Non-pigmented ciliary epithelial cell (primary cell): Measurements from ENCODE around the gene NUMB.

Experiments used
- DNase-seq: peaks from one replicate; pipeline ENCODE4 v3.0.0-alpha.2; 2010; ENCODE audit warnings: low read depth

NUMB gene

GRCh38 chr14:73289729-73290128, 168.6 kb downstream of the NUMB start:
- DNase-seq, result no peak

DNA sequence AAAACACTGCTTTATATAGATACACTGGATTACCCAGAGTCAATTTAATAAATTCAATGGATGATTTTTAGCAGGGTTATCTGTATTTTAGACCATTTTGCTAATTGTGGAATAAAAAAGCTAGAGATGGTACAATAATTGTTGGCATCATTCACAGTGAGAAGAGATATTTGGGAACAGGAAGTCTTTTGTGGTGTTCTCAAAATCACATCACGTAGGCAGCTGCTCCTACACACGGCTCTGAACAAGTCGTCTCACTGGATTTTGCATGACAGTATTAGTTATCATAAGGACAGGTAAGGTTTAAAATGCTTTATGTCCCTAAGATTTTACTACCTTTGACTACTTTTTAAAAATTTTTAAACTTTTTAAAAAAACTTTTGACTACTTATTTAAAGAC, 169.0 kb downstream of the NUMB start:
- no peak for DNase-seq

GRCh38 chr14:73287071-73287470, 171.3 kb downstream of the NUMB start:
- DNase-seq, result no peak

DNA sequence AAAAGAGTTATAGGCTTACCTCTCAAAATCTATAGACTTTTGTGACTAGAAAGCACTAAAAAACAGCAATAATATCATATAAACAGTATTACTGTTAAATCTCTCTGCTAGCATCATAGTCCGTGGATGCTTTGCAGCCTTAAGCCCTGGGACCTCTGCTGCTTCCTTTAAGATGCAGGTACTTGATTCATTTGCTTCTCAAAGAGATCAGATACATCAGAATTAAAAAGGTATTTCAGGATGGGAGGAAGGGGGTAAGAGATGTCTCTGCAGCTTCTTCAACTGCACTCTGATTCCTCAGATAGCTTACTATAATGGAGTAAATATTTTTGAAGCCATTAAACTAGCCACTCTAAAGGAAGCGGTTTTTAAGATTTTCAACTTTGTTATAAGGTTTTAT, 171.7 kb downstream of the NUMB start:
- DNase-seq, result no peak

GRCh38 chr14:73285979-73286378, 172.4 kb downstream of the NUMB start:
- no peak for DNase-seq

- no peak for DNase-seq
Measured at GRCh38 chr14:73283608-73284379, 174.6 kb downstream of the NUMB start.

GRCh38 chr14:73280903-73281302, 177.4 kb downstream of the NUMB start:
- DNase-seq, result no peak

GRCh38 chr14:73277376-73277775, 181.0 kb downstream of the NUMB start:
- no peak for DNase-seq

GRCh38 chr14:73276836-73277235, 181.5 kb downstream of the NUMB start:
- DNase-seq, result no peak

GRCh38 chr14:73273799-73274198, 184.5 kb downstream of the NUMB start:
- no peak for DNase-seq

GRCh38 chr14:73272393-73272792, 186.0 kb downstream of the NUMB start:
- no peak for DNase-seq

DNA sequence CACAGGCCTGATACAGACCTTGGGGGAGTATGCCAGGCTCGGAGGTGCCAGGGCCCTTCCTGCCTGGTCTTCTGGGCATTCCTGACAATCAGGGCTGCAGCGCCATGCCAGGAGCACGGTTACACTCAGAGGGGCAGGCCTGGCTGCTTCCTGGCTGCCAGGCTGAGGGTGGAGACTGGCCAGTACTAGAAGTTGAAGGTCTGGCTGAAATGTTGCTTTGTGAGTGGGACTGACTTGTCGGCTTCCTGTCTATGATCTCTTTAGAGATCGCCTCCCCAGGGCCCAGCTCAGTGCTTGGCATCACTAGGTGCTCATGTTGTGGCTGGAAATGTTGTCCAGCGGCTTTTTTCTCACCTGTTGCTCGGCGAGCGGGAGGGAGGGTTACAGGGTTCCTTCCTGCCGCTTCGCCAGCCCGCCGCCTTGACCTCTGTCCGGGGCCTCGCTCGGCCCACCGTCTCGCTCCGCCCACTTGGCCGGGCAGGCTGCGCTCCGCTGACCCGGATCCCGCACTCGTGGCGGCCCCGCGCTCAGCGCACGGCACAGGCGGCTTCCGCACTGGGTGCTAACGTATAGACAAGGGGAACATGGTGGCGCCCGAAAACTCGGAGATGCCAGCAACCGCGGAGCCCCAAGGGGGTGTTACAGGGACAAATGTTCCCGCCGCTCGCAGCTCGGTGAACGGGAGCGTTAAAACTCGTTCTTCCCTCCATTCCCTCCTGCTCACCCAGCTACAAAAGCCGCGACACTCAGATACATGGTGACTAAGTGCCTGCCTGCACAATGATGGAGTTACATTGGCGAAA, 188.4 kb downstream of the NUMB start:
- DNase-seq, result no peak

GRCh38 chr14:73267474-73267873, 190.9 kb downstream of the NUMB start:
- DNase-seq, result no peak

- no peak for DNase-seq
Measured at GRCh38 chr14:73266317-73266716, 192.0 kb downstream of the NUMB start.

DNA sequence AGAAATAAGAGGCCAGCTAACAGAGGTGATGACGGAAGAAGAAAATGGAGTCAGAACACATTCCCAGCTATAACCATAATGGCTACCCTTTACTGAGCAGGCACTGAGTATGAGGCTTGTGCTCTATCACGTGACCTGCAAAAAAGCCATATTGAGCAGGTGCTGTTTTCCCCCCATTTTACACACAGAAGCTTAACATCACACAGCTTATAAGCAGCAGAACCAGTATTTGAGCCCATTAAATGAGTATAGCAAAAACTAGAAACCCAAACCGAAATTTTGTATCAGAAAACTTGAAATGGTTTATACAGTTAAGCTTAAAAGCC, 192.7 kb downstream of the NUMB start:
- no peak for DNase-seq

DNA sequence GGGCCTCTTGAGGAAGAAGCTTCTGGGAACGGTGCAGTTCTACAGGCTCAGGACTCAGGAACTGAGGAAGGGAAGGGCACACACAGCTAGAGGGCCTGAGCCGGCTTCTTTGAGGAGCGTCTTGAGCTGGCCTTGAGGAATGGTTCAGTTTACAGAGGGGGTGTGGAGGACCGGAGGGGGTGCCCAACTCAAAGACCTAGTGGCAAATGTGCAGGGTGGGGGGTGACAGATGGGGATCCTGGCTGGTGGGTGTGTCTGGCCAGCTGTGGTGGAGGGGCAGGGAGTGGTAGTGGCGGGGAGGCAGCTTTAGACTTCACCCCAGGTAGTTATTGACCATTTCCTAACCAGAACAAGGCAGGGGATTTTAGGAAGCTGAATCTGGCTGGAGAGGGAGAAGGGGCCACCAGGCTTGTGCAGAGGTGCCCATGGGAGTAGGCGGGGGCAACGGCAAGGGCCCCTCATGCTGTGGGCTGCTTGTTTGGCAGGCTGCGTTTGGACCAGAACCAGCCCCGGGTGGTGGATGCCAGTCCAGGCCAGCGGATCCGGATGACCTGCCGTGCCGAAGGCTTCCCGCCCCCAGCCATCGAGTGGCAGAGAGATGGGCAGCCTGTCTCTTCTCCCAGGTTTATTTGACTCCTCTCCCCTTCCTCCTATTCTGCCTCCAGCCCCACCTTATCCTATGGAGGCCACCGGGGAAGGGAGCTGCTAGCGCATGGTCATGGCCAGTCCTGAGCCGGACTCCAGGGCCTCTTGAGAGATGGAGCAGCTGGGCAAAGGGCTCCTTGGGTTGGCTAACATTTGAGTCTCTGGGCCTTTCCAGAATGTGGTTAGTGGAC, 193.2 kb downstream of the NUMB start:
- DNase-seq, result no peak

DNA sequence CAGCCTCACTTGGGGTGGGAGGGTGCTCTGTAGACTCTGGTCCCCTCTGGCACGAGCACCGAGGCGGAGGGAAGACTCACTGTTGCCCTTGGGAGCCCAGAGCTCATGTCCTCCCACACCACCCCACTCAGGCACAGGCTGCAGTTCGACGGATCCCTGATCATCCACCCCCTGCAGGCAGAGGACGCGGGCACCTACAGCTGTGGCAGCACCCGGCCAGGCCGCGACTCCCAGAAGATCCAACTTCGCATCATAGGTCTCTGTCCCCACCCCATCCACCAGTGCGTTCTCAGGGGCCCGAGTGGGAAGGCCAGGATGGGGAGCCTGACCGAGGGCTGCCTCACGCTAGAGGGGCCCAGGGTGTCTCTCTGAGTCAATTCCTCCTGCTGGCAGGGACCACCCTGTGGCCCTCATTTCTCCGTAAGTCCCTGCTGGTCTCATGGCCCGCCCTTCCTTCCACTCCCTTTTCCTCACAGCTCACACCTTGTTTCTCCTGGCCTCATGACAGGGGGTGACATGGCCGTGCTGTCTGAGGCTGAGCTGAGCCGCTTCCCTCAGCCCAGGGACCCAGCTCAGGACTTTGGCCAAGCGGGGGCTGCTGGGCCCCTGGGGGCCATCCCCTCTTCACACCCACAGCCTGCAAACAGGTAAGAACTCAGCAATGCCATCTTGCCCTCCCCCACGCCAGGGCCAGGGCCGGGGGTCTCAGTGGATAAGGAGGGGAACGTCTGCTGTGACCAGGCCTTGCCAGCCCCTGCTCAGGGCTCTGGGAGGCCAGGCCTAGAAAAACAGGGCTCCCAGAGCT, 194.1 kb downstream of the NUMB start:
- no peak for DNase-seq

- DNase-seq, result no peak
Measured at GRCh38 chr14:73263606-73264005, 194.7 kb downstream of the NUMB start.

GRCh38 chr14:73262427-73263183, 195.7 kb downstream of the NUMB start:
- DNase-seq, result no peak

DNA sequence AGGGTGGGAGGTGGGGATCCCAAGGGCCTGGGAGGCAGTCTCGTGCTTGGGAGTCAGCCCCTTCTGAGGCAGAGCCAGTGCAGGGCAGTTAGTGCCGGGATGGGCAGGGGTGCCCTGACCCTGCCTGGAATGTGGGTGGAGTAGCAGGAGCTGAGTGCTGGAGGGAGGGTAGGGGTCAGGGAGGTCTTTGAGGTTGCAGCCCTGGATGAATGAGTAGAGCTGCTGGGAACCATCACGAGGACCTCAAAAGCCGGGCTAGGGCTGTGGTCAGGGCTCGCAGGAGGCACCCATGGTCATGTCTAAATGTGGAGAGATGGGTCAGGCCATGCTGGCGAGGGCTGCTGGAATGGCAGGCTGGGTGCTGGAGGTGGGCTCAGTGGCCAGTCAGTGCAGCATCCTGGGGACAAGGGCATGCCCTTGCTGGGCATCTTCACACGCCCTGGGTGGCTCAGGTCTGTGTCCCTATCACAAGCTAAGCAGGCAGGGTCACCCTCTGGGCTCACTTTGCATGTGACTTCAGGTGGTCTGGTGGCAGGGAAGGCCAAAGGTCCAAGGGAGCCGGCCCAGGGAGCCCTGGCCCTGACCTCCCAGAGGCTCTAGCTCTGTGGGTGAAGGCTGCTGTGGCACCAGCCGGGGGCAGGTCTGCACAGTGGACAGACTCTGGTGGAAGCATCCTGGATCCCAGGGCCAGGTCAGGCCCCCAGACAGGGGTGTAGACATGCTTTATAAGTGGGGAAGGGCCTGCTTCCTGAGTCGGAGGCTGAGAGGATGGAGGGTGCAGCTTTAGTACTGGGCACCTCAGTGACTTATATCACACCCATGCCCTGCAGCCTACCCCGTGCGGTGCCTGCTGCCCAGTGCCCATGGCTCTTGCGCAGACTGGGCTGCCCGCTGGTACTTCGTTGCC, 196.6 kb downstream of the NUMB start:
- DNase-seq, result no peak
